ENCODE measurements around the gene NRSN1.

The NRSN1 gene

DNA sequence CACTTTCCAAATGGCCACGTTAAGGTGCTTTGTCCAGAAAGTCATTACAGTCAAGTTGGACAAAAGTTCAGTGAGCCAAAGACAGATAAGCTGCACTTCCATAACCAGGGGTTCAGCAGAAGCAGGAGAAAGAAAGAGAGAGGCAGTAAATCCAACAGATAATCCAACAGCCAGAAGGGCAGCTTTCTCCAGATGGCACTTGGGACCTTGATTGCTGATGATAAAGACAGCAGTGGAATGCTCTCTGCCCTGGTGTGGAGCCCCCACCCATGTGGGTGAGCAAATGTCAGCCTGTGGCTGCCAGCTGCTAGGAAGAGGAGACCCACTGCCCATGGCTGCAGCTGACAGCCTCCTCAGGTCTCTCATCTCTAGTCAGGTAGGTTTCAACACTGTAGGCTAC is 18.7 kb upstream of the NRSN1 start:
- H3K9ac ChIP-seq (ENCODE audit: low read depth, low read length) = no peak overlapping the region
- no peak overlapping the region for H3K4me2 ChIP-seq (ENCODE audit: low read length)
- no peaks in the 10 kb centered on the region for H3K36me3 ChIP-seq (ENCODE audit: insufficient read depth, low read length)

GRCh38 chr6:24108056-24108455 is 18.0 kb upstream of the NRSN1 start:
- Histone ChIP-seq H3K9ac (ENCODE audit: low read depth, low read length) (no peak overlapping the region), H3K9me3 (replicated peaks; ENCODE audit: low read length) (no peaks in the 10 kb centered on the region), H3K4me3 (ENCODE audit: low read length) (no peak overlapping the region), H3K27me3 (ENCODE audit: control insufficient read depth, insufficient read depth, low read length) (no peaks in the 10 kb centered on the region), H3K4me2 (ENCODE audit: low read length) (no peak overlapping the region), H3K36me3 (ENCODE audit: insufficient read depth, low read length) (no peaks in the 10 kb centered on the region), H3K4me1 (ENCODE audit: control insufficient read depth, insufficient read depth, low read length) (no peaks in the 10 kb centered on the region)

More for the DNA sequence above, 18.7 kb upstream of the NRSN1 start:
- no peaks in the 10 kb centered on the region for H3K27me3 ChIP-seq (ENCODE audit: control insufficient read depth, insufficient read depth, low read length)
- no peak overlapping the region for H3K4me3 ChIP-seq (ENCODE audit: low read length)
- no peaks in the 10 kb centered on the region for H3K4me1 ChIP-seq (ENCODE audit: control insufficient read depth, insufficient read depth, low read length)
- no peaks in the 10 kb centered on the region for H3K9me3 ChIP-seq (replicated peaks; ENCODE audit: low read length)

DNA sequence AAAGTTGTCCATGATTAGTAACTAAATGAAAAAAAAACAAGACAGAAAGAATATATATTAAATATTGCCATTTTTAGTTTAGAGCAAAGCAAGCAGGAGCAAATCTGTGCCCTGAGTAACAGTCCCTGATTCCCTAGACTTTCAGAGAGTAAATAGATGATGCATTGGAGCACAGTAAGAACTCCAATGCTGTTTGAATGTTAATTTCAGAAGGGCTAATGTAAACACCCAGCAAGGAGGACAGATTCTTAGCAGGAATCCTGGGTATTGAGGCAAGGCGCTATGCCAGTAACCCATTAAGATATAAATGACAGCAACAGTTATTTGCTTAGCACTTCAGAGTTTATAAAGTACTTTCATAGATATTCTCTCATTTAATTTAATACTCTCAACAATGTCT is 15.6 kb upstream of the NRSN1 start:
- Histone ChIP-seq H3K4me2 (ENCODE audit: low read length) (no peak overlapping the region), H3K36me3 (ENCODE audit: insufficient read depth, low read length) (no peaks in the 10 kb centered on the region), H3K4me1 (ENCODE audit: control insufficient read depth, insufficient read depth, low read length) (no peaks in the 10 kb centered on the region), H3K9me3 (replicated peaks; ENCODE audit: low read length) (peaks cover 2% of the 10 kb centered on the region), H3K4me3 (ENCODE audit: low read length) (no peak overlapping the region), H3K27me3 (ENCODE audit: control insufficient read depth, insufficient read depth, low read length) (no peaks in the 10 kb centered on the region), H3K9ac (ENCODE audit: low read depth, low read length) (no peak overlapping the region)

DNA sequence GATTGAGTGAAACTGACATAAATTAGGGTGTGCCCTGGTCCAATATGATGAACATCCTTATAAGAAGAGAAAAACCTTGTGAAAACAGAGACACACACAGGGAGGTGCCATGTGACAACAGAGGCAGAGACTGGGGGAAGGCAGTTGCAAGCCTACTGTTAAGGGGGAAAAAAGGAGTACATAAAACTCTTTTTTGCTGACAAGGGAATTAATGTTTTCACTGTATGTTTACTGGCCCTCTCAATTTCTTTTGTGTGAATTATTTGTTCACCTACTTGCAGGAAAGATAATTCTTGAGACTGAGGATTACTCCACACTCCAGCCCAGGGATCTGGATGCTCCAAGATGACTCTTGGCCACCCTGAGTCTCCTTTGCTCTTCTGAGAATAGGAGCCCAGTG is 12.1 kb upstream of the NRSN1 start:
- H3K4me1 ChIP-seq (ENCODE audit: control insufficient read depth, insufficient read depth, low read length) = no peaks in the 10 kb centered on the region
- no peak overlapping the region for H3K9ac ChIP-seq (ENCODE audit: low read depth, low read length)
- H3K36me3 ChIP-seq (ENCODE audit: insufficient read depth, low read length) = no peaks in the 10 kb centered on the region
- no peak overlapping the region for H3K4me3 ChIP-seq (ENCODE audit: low read length)
- peaks cover 6% of the 10 kb centered on the region for H3K9me3 ChIP-seq (replicated peaks; ENCODE audit: low read length)
- H3K4me2 ChIP-seq (ENCODE audit: low read length) = no peak overlapping the region
- no peaks in the 10 kb centered on the region for H3K27me3 ChIP-seq (ENCODE audit: control insufficient read depth, insufficient read depth, low read length)

DNA sequence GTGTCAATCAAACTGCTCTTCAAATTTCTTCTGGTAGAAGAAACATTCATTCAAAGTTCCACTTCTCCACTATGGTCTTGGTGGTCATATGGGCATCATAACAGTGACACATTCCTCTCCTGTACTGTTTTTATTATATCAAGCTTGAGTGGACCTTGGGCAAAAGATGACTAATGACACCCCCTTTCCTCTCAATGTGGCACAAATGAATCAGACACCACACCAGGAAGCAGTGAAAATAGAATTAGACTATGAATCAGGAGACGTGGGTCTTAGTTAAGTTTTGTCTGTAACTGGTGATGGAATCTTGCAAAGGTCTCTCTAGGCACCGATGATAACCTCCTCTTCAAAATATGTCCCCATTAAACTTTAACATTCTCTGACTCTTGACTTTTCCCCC is 9.0 kb upstream of the NRSN1 start:
- Histone ChIP-seq H3K9me3 (replicated peaks; ENCODE audit: low read length) (peaks cover 6% of the 10 kb centered on the region), H3K4me1 (ENCODE audit: control insufficient read depth, insufficient read depth, low read length) (no peaks in the 10 kb centered on the region), H3K27me3 (ENCODE audit: control insufficient read depth, insufficient read depth, low read length) (no peaks in the 10 kb centered on the region), H3K4me2 (ENCODE audit: low read length) (no peak overlapping the region), H3K9ac (ENCODE audit: low read depth, low read length) (no peak overlapping the region), H3K4me3 (ENCODE audit: low read length) (no peak overlapping the region), H3K36me3 (ENCODE audit: insufficient read depth, low read length) (no peaks in the 10 kb centered on the region)

- no peak overlapping the region for H3K4me2 ChIP-seq (ENCODE audit: low read length)
- H3K27me3 ChIP-seq (ENCODE audit: control insufficient read depth, insufficient read depth, low read length) = no peaks in the 10 kb centered on the region
- no peaks in the 10 kb centered on the region for H3K4me1 ChIP-seq (ENCODE audit: control insufficient read depth, insufficient read depth, low read length)
- peaks cover 2% of the 10 kb centered on the region for H3K9me3 ChIP-seq (replicated peaks; ENCODE audit: low read length)
- no peaks in the 10 kb centered on the region for H3K36me3 ChIP-seq (ENCODE audit: insufficient read depth, low read length)
- H3K9ac ChIP-seq (ENCODE audit: low read depth, low read length) = no peak overlapping the region
- no peak overlapping the region for H3K4me3 ChIP-seq (ENCODE audit: low read length)
These were observed 3.9 kb upstream of the NRSN1 start for GRCh38 chr6:24122139-24122538.

DNA sequence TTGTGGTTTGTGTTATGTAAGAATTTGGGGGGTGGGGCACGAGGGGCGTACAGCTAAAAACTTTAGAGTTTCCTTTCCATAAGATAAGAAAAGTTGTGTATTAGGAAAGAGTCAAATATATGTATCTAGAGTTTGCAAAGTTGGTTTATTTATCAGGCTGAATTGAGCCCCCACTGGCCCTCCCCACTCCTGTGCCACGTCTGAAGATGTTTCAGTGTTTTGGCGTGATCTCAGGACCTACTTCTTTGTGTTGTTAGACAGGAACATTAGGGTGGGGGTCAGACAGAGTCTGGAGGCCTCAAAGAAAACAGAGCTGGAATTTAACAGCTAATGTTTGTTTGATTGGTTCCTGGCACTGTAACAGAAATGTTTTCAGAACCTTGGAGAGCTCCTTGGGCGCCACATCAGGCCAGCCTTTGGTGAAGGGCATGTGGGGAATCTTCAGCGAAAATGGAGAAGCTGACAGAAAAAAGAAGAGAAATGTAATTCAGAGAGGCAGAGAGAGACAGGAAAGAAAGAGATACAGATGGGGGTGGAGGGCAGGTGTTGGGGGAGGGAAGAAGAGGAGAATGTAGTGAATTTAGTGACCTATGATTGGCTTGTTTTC is 674 bp downstream of the NRSN1 start:
- Histone ChIP-seq H3K4me1 (ENCODE audit: control insufficient read depth, insufficient read depth, low read length) (no peaks in the 10 kb centered on the region), H3K4me2 (ENCODE audit: low read length) (no peak overlapping the region), H3K27me3 (ENCODE audit: control insufficient read depth, insufficient read depth, low read length) (no peaks in the 10 kb centered on the region), H3K9me3 (replicated peaks; ENCODE audit: low read length) (no peaks in the 10 kb centered on the region), H3K4me3 (ENCODE audit: low read length) (no peak overlapping the region), H3K36me3 (ENCODE audit: insufficient read depth, low read length) (no peaks in the 10 kb centered on the region), H3K9ac (ENCODE audit: low read depth, low read length) (no peak overlapping the region)

- no peaks in the 10 kb centered on the region for H3K36me3 ChIP-seq (ENCODE audit: insufficient read depth, low read length)
- H3K9me3 ChIP-seq (replicated peaks; ENCODE audit: low read length) = no peaks in the 10 kb centered on the region
- no peak overlapping the region for H3K4me3 ChIP-seq (ENCODE audit: low read length)
- no peaks in the 10 kb centered on the region for H3K27me3 ChIP-seq (ENCODE audit: control insufficient read depth, insufficient read depth, low read length)
- no peak overlapping the region for H3K9ac ChIP-seq (ENCODE audit: low read depth, low read length)
- H3K4me2 ChIP-seq (ENCODE audit: low read length) = no peak overlapping the region
- H3K4me1 ChIP-seq (ENCODE audit: control insufficient read depth, insufficient read depth, low read length) = no peaks in the 10 kb centered on the region
These were observed 1.3 kb downstream of the NRSN1 start for GRCh38 chr6:24127316-24127715.

DNA sequence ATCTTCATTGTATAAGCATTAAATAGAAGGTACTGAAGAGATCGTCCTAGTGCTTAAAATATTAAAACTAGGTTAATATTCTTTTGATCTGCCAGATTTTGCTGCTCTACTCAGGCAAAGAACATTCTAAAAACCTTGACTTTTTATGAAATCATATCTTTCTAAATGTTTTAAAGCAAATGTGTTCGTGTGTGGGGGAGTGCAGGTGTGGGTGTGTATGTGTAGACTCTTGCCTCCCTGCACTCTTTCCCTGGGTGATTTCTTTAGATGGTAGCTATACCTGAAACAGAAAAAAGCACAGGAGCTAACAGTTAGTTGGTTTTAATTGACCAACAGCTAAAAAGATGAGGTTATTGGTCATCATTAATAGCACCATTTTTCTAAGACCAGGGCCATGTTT is 5.7 kb downstream of the NRSN1 start:
- Histone ChIP-seq H3K27me3 (ENCODE audit: control insufficient read depth, insufficient read depth, low read length) (no peaks in the 10 kb centered on the region), H3K36me3 (ENCODE audit: insufficient read depth, low read length) (no peaks in the 10 kb centered on the region), H3K9ac (ENCODE audit: low read depth, low read length) (no peak overlapping the region), H3K4me3 (ENCODE audit: low read length) (no peak overlapping the region), H3K4me2 (ENCODE audit: low read length) (no peak overlapping the region), H3K9me3 (replicated peaks; ENCODE audit: low read length) (no peaks in the 10 kb centered on the region), H3K4me1 (ENCODE audit: control insufficient read depth, insufficient read depth, low read length) (no peaks in the 10 kb centered on the region)

GRCh38 chr6:24139080-24139479 is 13.1 kb downstream of the NRSN1 start:
- Histone ChIP-seq H3K36me3 (ENCODE audit: insufficient read depth, low read length) (no peaks in the 10 kb centered on the region), H3K4me1 (ENCODE audit: control insufficient read depth, insufficient read depth, low read length) (no peaks in the 10 kb centered on the region), H3K4me2 (ENCODE audit: low read length) (no peak overlapping the region), H3K9ac (ENCODE audit: low read depth, low read length) (no peak overlapping the region), H3K4me3 (ENCODE audit: low read length) (no peak overlapping the region), H3K9me3 (replicated peaks; ENCODE audit: low read length) (no peaks in the 10 kb centered on the region), H3K27me3 (ENCODE audit: control insufficient read depth, insufficient read depth, low read length) (no peaks in the 10 kb centered on the region)

- Histone ChIP-seq H3K9me3 (replicated peaks; ENCODE audit: low read length) (no peaks in the 10 kb centered on the region), H3K9ac (ENCODE audit: low read depth, low read length) (no peak overlapping the region), H3K4me1 (ENCODE audit: control insufficient read depth, insufficient read depth, low read length) (no peaks in the 10 kb centered on the region)
These were observed 13.6 kb downstream of the NRSN1 start for GRCh38 chr6:24139639-24140038.

DNA sequence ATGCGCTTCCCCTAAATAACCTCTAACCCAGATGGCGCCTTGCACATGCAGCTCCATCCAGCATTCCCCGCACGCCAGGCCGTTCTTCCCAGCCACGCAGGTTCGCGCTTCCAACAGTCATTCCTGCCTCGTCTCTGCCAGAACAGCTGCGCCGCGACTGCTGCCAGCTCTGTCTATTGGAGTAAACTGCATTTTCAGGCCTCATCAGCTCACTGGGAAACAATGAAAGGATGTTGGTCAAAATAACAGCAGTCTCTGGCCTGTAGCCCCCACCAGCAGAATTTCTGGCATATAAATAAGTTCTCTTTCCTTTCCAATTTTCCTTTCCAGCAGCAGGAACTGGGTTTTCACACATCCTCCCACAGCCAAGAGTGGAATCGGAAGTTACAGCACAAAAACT is 14.6 kb downstream of the NRSN1 start:
- Histone ChIP-seq H3K27me3 (ENCODE audit: control insufficient read depth, insufficient read depth, low read length) (no peaks in the 10 kb centered on the region), H3K9me3 (replicated peaks; ENCODE audit: low read length) (no peaks in the 10 kb centered on the region), H3K4me3 (ENCODE audit: low read length) (no peak overlapping the region), H3K4me2 (ENCODE audit: low read length) (no peak overlapping the region), H3K9ac (ENCODE audit: low read depth, low read length) (no peak overlapping the region), H3K4me1 (ENCODE audit: control insufficient read depth, insufficient read depth, low read length) (no peaks in the 10 kb centered on the region), H3K36me3 (ENCODE audit: insufficient read depth, low read length) (no peaks in the 10 kb centered on the region)

More at GRCh38 chr6:24139639-24140038, 13.6 kb downstream of the NRSN1 start:
- Histone ChIP-seq H3K4me3 (ENCODE audit: low read length) (no peak overlapping the region), H3K27me3 (ENCODE audit: control insufficient read depth, insufficient read depth, low read length) (no peaks in the 10 kb centered on the region), H3K36me3 (ENCODE audit: insufficient read depth, low read length) (no peaks in the 10 kb centered on the region), H3K4me2 (ENCODE audit: low read length) (no peak overlapping the region)

Data from skeletal muscle satellite cell (primary cell).